HepG2 (cell line): ENCODE results near the gene HSPA14. TPM values are rescaled to one million over a fixed set of nuclear protein-coding genes. Genes with fewer than 3 reads are reported as not detected.

Experiments used
- DPF2 ChIP-seq: sonication (generic); formaldehyde crosslinking; IDR thresholded peaks from 2 replicates; pipeline ENCODE4 v1.4.0; 2020; ENCODE audit warnings: mild to moderate bottlenecking, low read depth, missing genetic modification reagents, borderline replicate concordance
- JUND ChIP-seq: sonication (generic); formaldehyde crosslinking; IDR thresholded peaks from 2 replicates; pipeline ENCODE4 v1.8.0; 2022; ENCODE audit warnings: mild to moderate bottlenecking, missing genetic modification reagents
- NBN ChIP-seq: fragments of 450-650 bp; conservative IDR thresholded peaks from 2 replicates; pipeline ENCODE4 v1.6.1; 2017
- NFIC ChIP-seq: IDR thresholded peaks from 2 replicates; pipeline ENCODE4 v1.6.1; 2012; ENCODE audit warnings: mild to moderate bottlenecking, low read length, inconsistent platforms
- TEAD3 ChIP-seq: optimal IDR thresholded peaks from 2 replicates; pipeline ENCODE3; 2016; ENCODE audit warnings: borderline replicate concordance
- ZKSCAN1 ChIP-seq: fragments of 150-350 bp; IDR thresholded peaks from 2 replicates; pipeline ENCODE4 v1.6.1; 2014; ENCODE audit warnings: low read length
- ZNF232 ChIP-seq: sonication (generic); formaldehyde crosslinking; IDR thresholded peaks from 2 replicates; pipeline ENCODE4 v1.4.0; 2020; ENCODE audit warnings: missing genetic modification reagents, borderline replicate concordance
- ZNF7 ChIP-seq: IDR thresholded peaks from 2 replicates; pipeline ENCODE4 v1.6.1; 2016; ENCODE audit warnings: missing biosample characterization, missing genetic modification reagents
- polyA plus RNA-seq, 8 experiments: library from polyadenylated mRNA; depleted of rRNA in 3 of 8; stranded (reverse) in 7 of 8; unstranded in 1 of 8; fragments of >200 nt; fragmentation: Illumina TruSeq in 4 of 8; extraction: Trizol in 4 of 8; gene quantifications; 2 replicates each; pipeline versions ENCODE4 v1.2.1 to v1.2.3, GENCODE V29; 2011 to 2016; ENCODE audit warnings: low read depth in 4 of 8, missing spikeins in 1 of 8, mixed read lengths in 1 of 8; ENCODE audit not compliant: insufficient read depth in 1 of 8
- total RNA-seq, 5 experiments: library from RNA; depleted of rRNA; stranded (reverse); fragments of >200 nt; fragmentation: Illumina TruSeq; extraction: Trizol; gene quantifications; 2 replicates each; pipeline ENCODE4 v1.2.3, GENCODE V29; 2016; ENCODE audit warnings: low read depth in 1 of 5
- TF ChIP-seq, protein P1 (sequence below): sonication (generic); formaldehyde crosslinking; IDR thresholded peaks from 2 replicates; pipeline ENCODE4 v1.4.0; 2020; ENCODE audit warnings: mild to moderate bottlenecking, missing genetic modification reagents
- TF ChIP-seq, protein P2 (sequence below): sonication (generic); formaldehyde crosslinking; conservative IDR thresholded peaks from 2 replicates; pipeline ENCODE4 v1.8.0; 2022; ENCODE audit warnings: low read depth, missing genetic modification reagents
- TF ChIP-seq, protein P3 (sequence below): IDR thresholded peaks from 2 replicates; pipeline ENCODE4 v1.6.1; 2012; ENCODE audit warnings: low read length, improper control_type of control experiment
- TF ChIP-seq, protein P4 (sequence below): fragments of 450-650 bp; IDR thresholded peaks from 2 replicates; pipeline ENCODE4 v1.6.1; 2017
- TF ChIP-seq, protein P5 (sequence below): sonication (generic); formaldehyde crosslinking; IDR thresholded peaks from 2 replicates; pipeline ENCODE4 v1.5.0; 2020; ENCODE audit warnings: mild to moderate bottlenecking, missing genetic modification reagents
- TF ChIP-seq, protein P6 (sequence below): sonication (generic); formaldehyde crosslinking; IDR thresholded peaks from 2 replicates; pipeline ENCODE4 v1.5.1; 2020; ENCODE audit warnings: missing genetic modification reagents, mild to moderate bottlenecking, borderline replicate concordance
- TF ChIP-seq, protein P7 (sequence below): sonication (generic); formaldehyde crosslinking; IDR thresholded peaks from 2 replicates; pipeline ENCODE4 v1.4.0; 2020; ENCODE audit warnings: missing genetic modification reagents
- TF ChIP-seq, protein P8 (sequence below): sonication (generic); formaldehyde crosslinking; IDR thresholded peaks from 2 replicates; pipeline ENCODE4 v1.8.0; 2022; ENCODE audit warnings: mild to moderate bottlenecking, missing genetic modification reagents, moderate library complexity

HSPA14 gene
- total and polyA plus RNA-seq, 2 of the 13 experiments (the other 11 are each of a cell fraction or from before 2014, with no cell fraction given): 10.7 to 29.8 TPM

DNA sequence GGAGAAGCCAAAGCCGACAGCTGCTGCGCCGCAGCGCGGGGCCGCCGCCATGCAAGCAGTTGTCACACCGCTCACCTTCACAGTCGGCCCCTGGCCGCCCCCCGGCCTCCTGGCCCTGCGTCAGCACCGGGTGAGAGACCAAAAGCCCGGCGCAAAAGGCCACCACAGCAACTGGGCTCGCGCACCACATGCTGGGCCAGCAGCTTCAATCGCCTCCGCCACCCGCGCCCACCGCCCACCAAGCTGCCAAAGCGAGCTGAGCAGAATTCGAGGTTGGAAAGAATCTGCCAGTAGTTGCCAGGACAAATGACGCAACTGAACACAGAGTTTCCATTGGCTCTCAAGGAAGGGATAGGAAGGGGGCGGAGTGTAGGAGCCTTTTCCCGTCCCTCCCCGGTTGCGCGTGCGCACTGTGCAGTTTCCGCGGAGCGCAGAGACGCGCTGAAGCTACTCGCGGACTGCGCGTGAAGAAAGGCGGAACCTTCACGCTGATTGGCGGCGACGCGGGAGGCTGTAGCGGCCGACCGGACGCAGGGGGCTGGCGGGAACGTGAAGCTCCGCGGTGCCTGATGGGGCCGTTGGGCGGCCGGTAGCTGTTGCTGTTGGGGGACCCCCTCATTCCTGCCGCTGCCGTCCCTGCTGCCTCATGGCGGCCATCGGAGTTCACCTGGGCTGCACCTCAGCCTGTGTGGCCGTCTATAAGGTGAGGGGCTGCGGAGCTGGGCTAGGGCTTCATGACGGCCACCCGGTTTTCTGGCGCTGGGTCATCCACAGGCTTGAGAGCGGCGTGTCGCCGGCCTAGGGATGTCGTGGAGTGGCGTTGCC, at the start of gene HSPA14, which contains the start of the genes CDNF and MSANTD7 (continued):
- TF ChIP-seq, protein P1, sequence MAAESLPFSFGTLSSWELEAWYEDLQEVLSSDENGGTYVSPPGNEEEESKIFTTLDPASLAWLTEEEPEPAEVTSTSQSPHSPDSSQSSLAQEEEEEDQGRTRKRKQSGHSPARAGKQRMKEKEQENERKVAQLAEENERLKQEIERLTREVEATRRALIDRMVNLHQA: no peak
- no peak; the same call in 1 of the 2 replicates for TF ChIP-seq JUND (CRISPR knock-in tag)
- no peak for TF ChIP-seq ZKSCAN1
- TF ChIP-seq, protein P2, sequence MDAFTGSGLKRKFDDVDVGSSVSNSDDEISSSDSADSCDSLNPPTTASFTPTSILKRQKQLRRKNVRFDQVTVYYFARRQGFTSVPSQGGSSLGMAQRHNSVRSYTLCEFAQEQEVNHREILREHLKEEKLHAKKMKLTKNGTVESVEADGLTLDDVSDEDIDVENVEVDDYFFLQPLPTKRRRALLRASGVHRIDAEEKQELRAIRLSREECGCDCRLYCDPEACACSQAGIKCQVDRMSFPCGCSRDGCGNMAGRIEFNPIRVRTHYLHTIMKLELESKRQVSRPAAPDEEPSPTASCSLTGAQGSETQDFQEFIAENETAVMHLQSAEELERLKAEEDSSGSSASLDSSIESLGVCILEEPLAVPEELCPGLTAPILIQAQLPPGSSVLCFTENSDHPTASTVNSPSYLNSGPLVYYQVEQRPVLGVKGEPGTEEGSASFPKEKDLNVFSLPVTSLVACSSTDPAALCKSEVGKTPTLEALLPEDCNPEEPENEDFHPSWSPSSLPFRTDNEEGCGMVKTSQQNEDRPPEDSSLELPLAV (CRISPR knock-in tag): 0 out of 2 replicates have a peak, but pooled peaks have one; percentile 40
- no peak for TF ChIP-seq NFIC
- no peak for TF ChIP-seq DPF2 (CRISPR knock-in tag)
- TF ChIP-seq, protein P3, sequence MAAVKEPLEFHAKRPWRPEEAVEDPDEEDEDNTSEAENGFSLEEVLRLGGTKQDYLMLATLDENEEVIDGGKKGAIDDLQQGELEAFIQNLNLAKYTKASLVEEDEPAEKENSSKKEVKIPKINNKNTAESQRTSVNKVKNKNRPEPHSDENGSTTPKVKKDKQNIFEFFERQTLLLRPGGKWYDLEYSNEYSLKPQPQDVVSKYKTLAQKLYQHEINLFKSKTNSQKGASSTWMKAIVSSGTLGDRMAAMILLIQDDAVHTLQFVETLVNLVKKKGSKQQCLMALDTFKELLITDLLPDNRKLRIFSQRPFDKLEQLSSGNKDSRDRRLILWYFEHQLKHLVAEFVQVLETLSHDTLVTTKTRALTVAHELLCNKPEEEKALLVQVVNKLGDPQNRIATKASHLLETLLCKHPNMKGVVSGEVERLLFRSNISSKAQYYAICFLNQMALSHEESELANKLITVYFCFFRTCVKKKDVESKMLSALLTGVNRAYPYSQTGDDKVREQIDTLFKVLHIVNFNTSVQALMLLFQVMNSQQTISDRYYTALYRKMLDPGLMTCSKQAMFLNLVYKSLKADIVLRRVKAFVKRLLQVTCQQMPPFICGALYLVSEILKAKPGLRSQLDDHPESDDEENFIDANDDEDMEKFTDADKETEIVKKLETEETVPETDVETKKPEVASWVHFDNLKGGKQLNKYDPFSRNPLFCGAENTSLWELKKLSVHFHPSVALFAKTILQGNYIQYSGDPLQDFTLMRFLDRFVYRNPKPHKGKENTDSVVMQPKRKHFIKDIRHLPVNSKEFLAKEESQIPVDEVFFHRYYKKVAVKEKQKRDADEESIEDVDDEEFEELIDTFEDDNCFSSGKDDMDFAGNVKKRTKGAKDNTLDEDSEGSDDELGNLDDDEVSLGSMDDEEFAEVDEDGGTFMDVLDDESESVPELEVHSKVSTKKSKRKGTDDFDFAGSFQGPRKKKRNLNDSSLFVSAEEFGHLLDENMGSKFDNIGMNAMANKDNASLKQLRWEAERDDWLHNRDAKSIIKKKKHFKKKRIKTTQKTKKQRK: no peak
- 0 out of 2 replicates have a peak, but pooled peaks have one; percentile 24 for TF ChIP-seq ZNF232 (CRISPR knock-in tag)
- TF ChIP-seq, protein P4, sequence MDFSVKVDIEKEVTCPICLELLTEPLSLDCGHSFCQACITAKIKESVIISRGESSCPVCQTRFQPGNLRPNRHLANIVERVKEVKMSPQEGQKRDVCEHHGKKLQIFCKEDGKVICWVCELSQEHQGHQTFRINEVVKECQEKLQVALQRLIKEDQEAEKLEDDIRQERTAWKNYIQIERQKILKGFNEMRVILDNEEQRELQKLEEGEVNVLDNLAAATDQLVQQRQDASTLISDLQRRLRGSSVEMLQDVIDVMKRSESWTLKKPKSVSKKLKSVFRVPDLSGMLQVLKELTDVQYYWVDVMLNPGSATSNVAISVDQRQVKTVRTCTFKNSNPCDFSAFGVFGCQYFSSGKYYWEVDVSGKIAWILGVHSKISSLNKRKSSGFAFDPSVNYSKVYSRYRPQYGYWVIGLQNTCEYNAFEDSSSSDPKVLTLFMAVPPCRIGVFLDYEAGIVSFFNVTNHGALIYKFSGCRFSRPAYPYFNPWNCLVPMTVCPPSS: no peak
- TF ChIP-seq, protein P5, sequence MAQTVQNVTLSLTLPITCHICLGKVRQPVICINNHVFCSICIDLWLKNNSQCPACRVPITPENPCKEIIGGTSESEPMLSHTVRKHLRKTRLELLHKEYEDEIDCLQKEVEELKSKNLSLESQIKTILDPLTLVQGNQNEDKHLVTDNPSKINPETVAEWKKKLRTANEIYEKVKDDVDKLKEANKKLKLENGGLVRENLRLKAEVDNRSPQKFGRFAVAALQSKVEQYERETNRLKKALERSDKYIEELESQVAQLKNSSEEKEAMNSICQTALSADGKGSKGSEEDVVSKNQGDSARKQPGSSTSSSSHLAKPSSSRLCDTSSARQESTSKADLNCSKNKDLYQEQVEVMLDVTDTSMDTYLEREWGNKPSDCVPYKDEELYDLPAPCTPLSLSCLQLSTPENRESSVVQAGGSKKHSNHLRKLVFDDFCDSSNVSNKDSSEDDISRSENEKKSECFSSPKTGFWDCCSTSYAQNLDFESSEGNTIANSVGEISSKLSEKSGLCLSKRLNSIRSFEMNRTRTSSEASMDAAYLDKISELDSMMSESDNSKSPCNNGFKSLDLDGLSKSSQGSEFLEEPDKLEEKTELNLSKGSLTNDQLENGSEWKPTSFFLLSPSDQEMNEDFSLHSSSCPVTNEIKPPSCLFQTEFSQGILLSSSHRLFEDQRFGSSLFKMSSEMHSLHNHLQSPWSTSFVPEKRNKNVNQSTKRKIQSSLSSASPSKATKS (CRISPR knock-in tag): no peak
- TF ChIP-seq TEAD3 (CRISPR knock-in tag): peak; percentile 33
- TF ChIP-seq, protein P6, sequence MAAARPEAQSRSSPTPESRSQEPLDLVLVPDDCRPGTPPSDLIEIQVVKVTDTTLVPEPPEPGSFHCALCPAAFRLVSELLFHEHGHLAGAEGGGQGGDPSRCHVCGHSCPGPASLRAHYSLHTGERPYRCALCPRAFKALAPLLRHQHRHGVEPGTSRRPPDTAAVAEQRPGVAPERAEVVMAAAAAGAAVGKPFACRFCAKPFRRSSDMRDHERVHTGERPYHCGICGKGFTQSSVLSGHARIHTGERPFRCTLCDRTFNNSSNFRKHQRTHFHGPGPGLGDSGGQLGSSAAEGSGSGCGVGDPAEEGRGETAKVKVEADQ: peak; percentile 63; the same call in 1 of the 2 replicates
- TF ChIP-seq, protein P7, sequence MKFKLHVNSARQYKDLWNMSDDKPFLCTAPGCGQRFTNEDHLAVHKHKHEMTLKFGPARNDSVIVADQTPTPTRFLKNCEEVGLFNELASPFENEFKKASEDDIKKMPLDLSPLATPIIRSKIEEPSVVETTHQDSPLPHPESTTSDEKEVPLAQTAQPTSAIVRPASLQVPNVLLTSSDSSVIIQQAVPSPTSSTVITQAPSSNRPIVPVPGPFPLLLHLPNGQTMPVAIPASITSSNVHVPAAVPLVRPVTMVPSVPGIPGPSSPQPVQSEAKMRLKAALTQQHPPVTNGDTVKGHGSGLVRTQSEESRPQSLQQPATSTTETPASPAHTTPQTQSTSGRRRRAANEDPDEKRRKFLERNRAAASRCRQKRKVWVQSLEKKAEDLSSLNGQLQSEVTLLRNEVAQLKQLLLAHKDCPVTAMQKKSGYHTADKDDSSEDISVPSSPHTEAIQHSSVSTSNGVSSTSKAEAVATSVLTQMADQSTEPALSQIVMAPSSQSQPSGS (CRISPR knock-in tag): 0 out of 2 replicates have a peak, but pooled peaks have one; percentile 30
- no peak for TF ChIP-seq NBN
- TF ChIP-seq, protein P8, sequence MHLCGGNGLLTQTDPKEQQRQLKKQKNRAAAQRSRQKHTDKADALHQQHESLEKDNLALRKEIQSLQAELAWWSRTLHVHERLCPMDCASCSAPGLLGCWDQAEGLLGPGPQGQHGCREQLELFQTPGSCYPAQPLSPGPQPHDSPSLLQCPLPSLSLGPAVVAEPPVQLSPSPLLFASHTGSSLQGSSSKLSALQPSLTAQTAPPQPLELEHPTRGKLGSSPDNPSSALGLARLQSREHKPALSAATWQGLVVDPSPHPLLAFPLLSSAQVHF (CRISPR knock-in tag): peak; percentile 82; the same call in 1 of the 2 replicates
- no peak for TF ChIP-seq ZNF7 (CRISPR knock-in tag)
